Parathyroid adenoma (tissue), 2 donors: ENCODE measurements around the gene MIA3.

ENCODE experiments used
- H2AFZ ChIP-seq: fragments of 300-600 bp; sonication (generic); one replicate; pipeline ENCODE4 v1.7.0; 2017; ENCODE audit warnings: antibody characterized with exemption, mild to moderate bottlenecking
- H3K27ac ChIP-seq: fragments of 300-600 bp; sonication (generic); one replicate; pipeline ENCODE4 v1.7.0; 2017
- H3K27me3 ChIP-seq: fragments of 300-600 bp; sonication (generic); one replicate; pipeline ENCODE4 v1.7.0; 2017; ENCODE audit warnings: low read length; ENCODE audit not compliant: control insufficient read depth, insufficient read depth
- H3K36me3 ChIP-seq: fragments of 300-600 bp; sonication (generic); one replicate; pipeline ENCODE4 v1.7.0; 2017; ENCODE audit warnings: low read length; ENCODE audit not compliant: control insufficient read depth, insufficient read depth
- H3K4me1 ChIP-seq: fragments of 300-600 bp; sonication (generic); one replicate; pipeline ENCODE4 v1.7.0; 2017; ENCODE audit warnings: control low read depth
- H3K4me2 ChIP-seq: fragments of 300-600 bp; sonication (generic); one replicate; pipeline ENCODE4 v1.7.0; 2017; ENCODE audit warnings: low read length
- H3K4me3 ChIP-seq: fragments of 300-600 bp; sonication (generic); one replicate; pipeline ENCODE4 v1.7.0; 2017; ENCODE audit warnings: low read depth, low read length
- H3K79me2 ChIP-seq: fragments of 300-600 bp; sonication (generic); one replicate; pipeline ENCODE4 v1.7.0; 2017; ENCODE audit warnings: control low read depth
- H3K9ac ChIP-seq: fragments of 300-600 bp; sonication (generic); one replicate; pipeline ENCODE4 v1.7.0; 2017; ENCODE audit warnings: mild to moderate bottlenecking
- H3K9me3 ChIP-seq: fragments of 300-600 bp; sonication (generic); one replicate; pipeline ENCODE4 v1.7.0; 2017; ENCODE audit warnings: low read length; ENCODE audit not compliant: control insufficient read depth
- CTCF ChIP-seq: fragments of 300-600 bp; sonication (generic); IDR thresholded peaks from one replicate; pipeline ENCODE4 v1.7.0; 2017; ENCODE audit warnings: antibody characterized with exemption, mild to moderate bottlenecking
- donor health status: primary hyperparathyroidism.

The MIA3 gene

DNA sequence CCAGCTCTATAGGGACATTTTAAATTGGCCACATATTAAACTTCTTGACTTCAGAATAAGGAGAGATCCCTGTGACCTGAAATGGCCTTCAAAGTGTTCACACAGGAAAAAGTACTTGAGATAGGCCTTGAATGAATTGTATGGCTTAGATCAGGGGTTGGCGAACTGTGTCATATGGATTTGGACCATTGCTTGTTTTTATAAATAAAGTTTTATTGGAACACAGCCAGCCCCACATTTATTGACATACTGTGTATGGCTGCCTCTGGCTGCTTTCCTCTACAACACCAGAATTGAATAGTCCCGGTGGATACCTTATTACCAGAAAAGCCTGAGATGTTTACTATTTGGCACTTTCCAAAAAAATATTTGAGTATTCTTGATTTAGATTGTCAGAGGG lies 98.5 kb downstream of the MIA3 start:
- no peak for TF ChIP-seq CTCF
- Histone ChIP-seq H3K27me3 (no peaks in the 10 kb centered on the region), H3K4me1 (no peaks in the 10 kb centered on the region), H3K9ac (no peak overlapping the region), H2AFZ (no peak overlapping the region), H3K4me2 (no peak overlapping the region), H3K36me3 (no peaks in the 10 kb centered on the region), H3K27ac (no peak overlapping the region), H3K9me3 (no peaks in the 10 kb centered on the region), H3K4me3 (no peak overlapping the region), H3K79me2 (no peaks in the 10 kb centered on the region)
